Measurements from ENCODE around the gene LTO1. TPM values are rescaled to one million over a fixed set of nuclear protein-coding genes. Genes with fewer than 3 reads are reported as not detected.

The LTO1 gene
- polyA plus RNA-seq, 1 donor (not counting 4 experiments of a cell fraction or from before 2014, with no cell fraction given), result 24.3 TPM

- no peaks in the 10 kb centered on the region for H3K9me1 ChIP-seq (ENCODE audit: control insufficient read depth, extremely low read depth, insufficient read depth, low read length)
- no peaks in the 10 kb centered on the region for H3K27me3 ChIP-seq (ENCODE audit: control insufficient read depth, extremely low read depth, insufficient read depth, low read length)
- TF ChIP-seq CTCF (optimal IDR thresholded peaks at IDR 0.05 in 1 of 3, IDR thresholded peaks at IDR 0.05 in 1 of 3, conservative IDR thresholded peaks at IDR 0.05 in 1 of 3; ENCODE audit: extremely low read depth in 1 of 3, insufficient read depth in 2 of 3, low read length in 3 of 3) (no peak), EZH2 (IDR thresholded peaks at IDR 0.05; ENCODE audit: low read length) (no peak)
Measured at GRCh38 chr11:69657456-69657910, 17.7 kb downstream of the LTO1 start.

DNA sequence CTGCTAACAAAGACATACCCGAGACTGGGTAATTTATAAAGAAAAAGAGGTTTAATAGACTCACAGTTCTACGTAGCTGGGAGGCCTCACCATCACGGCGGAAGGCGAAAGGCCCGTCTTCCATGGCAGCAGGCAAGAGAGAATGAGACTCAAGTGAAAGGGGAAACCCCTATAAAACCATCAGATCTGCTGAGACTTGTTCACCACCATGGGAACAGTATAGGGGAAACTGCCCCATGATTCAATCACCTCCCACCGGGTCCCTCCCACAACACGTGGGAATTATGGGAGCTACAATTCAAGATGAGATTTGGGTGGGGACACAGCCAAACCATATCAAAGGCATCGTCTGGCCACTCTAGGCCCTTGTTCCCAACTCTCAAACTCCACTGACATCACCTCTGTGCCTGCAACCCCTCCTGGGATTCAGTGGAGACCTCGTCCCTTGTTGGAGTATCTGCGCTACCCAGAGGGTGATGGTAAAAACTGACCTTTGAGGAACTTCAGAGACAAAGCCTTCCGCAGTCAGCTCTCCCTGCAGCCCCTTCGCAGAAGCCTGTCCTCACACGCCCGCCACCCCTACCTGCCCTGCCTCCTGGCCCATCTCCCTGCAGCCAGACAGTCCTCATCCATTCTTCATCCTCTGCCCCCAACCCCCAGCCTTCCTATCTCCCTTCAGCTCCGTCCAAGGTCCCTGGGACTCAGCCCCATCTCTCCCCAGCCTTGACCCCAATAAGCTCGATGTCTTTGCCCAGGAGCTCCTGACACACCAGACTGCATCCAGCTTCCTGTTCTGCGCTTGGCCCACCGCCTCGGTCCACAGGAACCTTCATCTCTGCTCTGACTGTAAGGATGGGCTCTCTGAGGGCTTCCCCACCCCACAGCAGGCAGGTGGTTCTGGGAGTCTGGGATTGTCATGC is 18.4 kb downstream of the LTO1 start:
- dilution Hi-C loops (cut with MboI; ENCODE audit: extremely low pct_ligation_motif_present, low sequenced_read_pairs), result no loop called here
- Histone ChIP-seq H3K9me1 (ENCODE audit: control insufficient read depth, extremely low read depth, insufficient read depth, low read length) (no peaks in the 10 kb centered on the region), H2AFZ (ENCODE audit: control insufficient read depth, low read length) (no peak overlapping the region), H3K9me3 (ENCODE audit: control insufficient read depth, low read depth, low read length) (no peaks in the 10 kb centered on the region), H3K27me3 (ENCODE audit: control insufficient read depth, extremely low read depth, insufficient read depth, low read length) (no peaks in the 10 kb centered on the region), H3K27ac (ENCODE audit: control insufficient read depth, insufficient read depth, low read length) (no peak overlapping the region), H3K4me1 (ENCODE audit: control insufficient read depth, extremely low read depth, insufficient read depth, low read length) (no peaks in the 10 kb centered on the region), H3K4me2 (ENCODE audit: control insufficient read depth, extremely low read depth, insufficient read depth, low read depth, low read length) (no peak overlapping the region), H3K79me2 (ENCODE audit: control insufficient read depth, insufficient read depth, low read length) (no peaks in the 10 kb centered on the region), H3K9ac (ENCODE audit: control insufficient read depth, extremely low read depth, insufficient read depth, low read length) (no peak overlapping the region), H4K20me1 (ENCODE audit: control insufficient read depth, extremely low read depth, insufficient read depth, low read length) (no peaks in the 10 kb centered on the region), H3K36me3 (ENCODE audit: control insufficient read depth in 2 of 2, extremely low read depth in 1 of 2, insufficient read depth in 2 of 2, low read length in 2 of 2) (peaks cover 7% of the 10 kb centered on the region in 2 experiments), H3K4me3 (ENCODE audit: control insufficient read depth in 2 of 3, extremely low read depth in 1 of 3, insufficient read depth in 2 of 3, low read depth in 1 of 3, low read length in 3 of 3) (no peak overlapping the region)
- FAIRE-seq (no peak), DNase-seq (ENCODE audit: low read depth, low spot score) (no peak)
- TF ChIP-seq EZH2 (IDR thresholded peaks at IDR 0.05; ENCODE audit: low read length), result no peak
- TF ChIP-seq CTCF (optimal IDR thresholded peaks at IDR 0.05 in 1 of 3, IDR thresholded peaks at IDR 0.05 in 1 of 3, conservative IDR thresholded peaks at IDR 0.05 in 1 of 3; ENCODE audit: extremely low read depth in 1 of 3, insufficient read depth in 2 of 3, low read length in 3 of 3), result no peak

More at GRCh38 chr11:69657456-69657910, 17.7 kb downstream of the LTO1 start:
- Histone ChIP-seq H2AFZ (ENCODE audit: control insufficient read depth, low read length) (no peak overlapping the region), H3K9ac (ENCODE audit: control insufficient read depth, extremely low read depth, insufficient read depth, low read length) (no peak overlapping the region), H3K79me2 (ENCODE audit: control insufficient read depth, insufficient read depth, low read length) (no peaks in the 10 kb centered on the region), H3K4me1 (ENCODE audit: control insufficient read depth, extremely low read depth, insufficient read depth, low read length) (no peaks in the 10 kb centered on the region), H3K27ac (ENCODE audit: control insufficient read depth, insufficient read depth, low read length) (no peak overlapping the region), H4K20me1 (ENCODE audit: control insufficient read depth, extremely low read depth, insufficient read depth, low read length) (no peaks in the 10 kb centered on the region), H3K36me3 (ENCODE audit: control insufficient read depth in 2 of 2, extremely low read depth in 1 of 2, insufficient read depth in 2 of 2, low read length in 2 of 2) (peaks cover 3 to 5% of the 10 kb centered on the region in 2 experiments), H3K9me3 (ENCODE audit: control insufficient read depth, low read depth, low read length) (no peaks in the 10 kb centered on the region), H3K4me2 (ENCODE audit: control insufficient read depth, extremely low read depth, insufficient read depth, low read depth, low read length) (no peak overlapping the region), H3K4me3 (ENCODE audit: control insufficient read depth in 2 of 3, extremely low read depth in 1 of 3, insufficient read depth in 2 of 3, low read depth in 1 of 3, low read length in 3 of 3) (no peak overlapping the region)
- no peak for FAIRE-seq
- dilution Hi-C loops (cut with MboI; ENCODE audit: extremely low pct_ligation_motif_present, low sequenced_read_pairs), result no loop called here
- no peak for DNase-seq (ENCODE audit: low read depth, low spot score)

Data from keratinocyte (primary cell).